SK-N-MC (cell line): ENCODE data around the gene JUNB.

ENCODE experiments used
- EZH2 ChIP-seq: fragments of 200-600 bp; sonication (generic); IDR thresholded peaks from one replicate; pipeline ENCODE4 v1.6.1; 2017; ENCODE audit warnings: antibody characterized with exemption
- POLR2AphosphoS5 ChIP-seq: IDR thresholded peaks from 2 replicates; pipeline ENCODE4 v1.6.1; 2012; ENCODE audit warnings: mild to moderate bottlenecking, low read depth, low read length, borderline replicate concordance

GRCh38 chr19:12788042-12788681 lies 3.1 kb upstream of the JUNB start:
- TF ChIP-seq POLR2AphosphoS5 (no peak), EZH2 (no peak)
